ENCODE measurements around the gene SCYGR7. TPM values are rescaled to one million over a fixed set of nuclear protein-coding genes. Genes with fewer than 3 reads are reported as not detected.
"Not testable (repeated sequence)": the region's sequence is repeated elsewhere in the genome, so short reads cannot be mapped to it uniquely, and the experiment has no call there.

The SCYGR7 gene
- not detected in 2 replicates for total RNA-seq (2014; rRNA removed; shearing (Covaris generic))

GRCh38 chr2:227728035-227728434 lies at the start of gene SCYGR7:
TSS of gene SCYGR7 (plus strand) at chr2:227728335. CDS start at chr2:227728335, 0 bp downstream.
- DNase-seq (ENCODE audit: low spot score), result no peak

- DNase-seq (ENCODE audit: low spot score), result no peak
These were observed 43.9 kb upstream of the SCYGR7 start for GRCh38 chr2:227684258-227684657.

GRCh38 chr2:227687189-227687588 lies 40.9 kb upstream of the SCYGR7 start:
- no peak for DNase-seq (ENCODE audit: low spot score)

GRCh38 chr2:227696990-227697679 lies 31.0 kb upstream of the SCYGR7 start:
- no peak for DNase-seq (ENCODE audit: low spot score)

- peak; percentile 19 for DNase-seq (ENCODE audit: low spot score)
These were observed 26.6 kb upstream of the SCYGR7 start for GRCh38 chr2:227701556-227701955.

GRCh38 chr2:227703280-227703732 lies 24.8 kb upstream of the SCYGR7 start:
- DNase-seq (ENCODE audit: low spot score), result peak; percentile 40

GRCh38 chr2:227703961-227704360 lies 24.2 kb upstream of the SCYGR7 start:
- peak; percentile 57 for DNase-seq (ENCODE audit: low spot score)

GRCh38 chr2:227706859-227707258 lies 21.3 kb upstream of the SCYGR7 start:
- no peak for DNase-seq (ENCODE audit: low spot score)

GRCh38 chr2:227707390-227707789 lies 20.7 kb upstream of the SCYGR7 start:
- DNase-seq (ENCODE audit: low spot score), result no peak

- DNase-seq (ENCODE audit: low spot score), result no peak
These were observed 17.1 kb upstream of the SCYGR7 start for GRCh38 chr2:227710986-227711385.

- no peak for DNase-seq (ENCODE audit: low spot score)
These were observed 14.8 kb upstream of the SCYGR7 start for GRCh38 chr2:227713291-227713690.

GRCh38 chr2:227716501-227716900 lies 11.6 kb upstream of the SCYGR7 start:
- DNase-seq (ENCODE audit: low spot score), result no peak

GRCh38 chr2:227717687-227718567 lies 10.2 kb upstream of the SCYGR7 start, which contains the start of gene SLC19A3:
TSS of gene SLC19A3 (minus strand) at chr2:227718028. CDS start at chr2:227702318, 15,710 bp downstream.
- peak; percentile 59 for DNase-seq (ENCODE audit: low spot score)

GRCh38 chr2:227719641-227720040 lies 8.5 kb upstream of the SCYGR7 start:
- DNase-seq (ENCODE audit: low spot score), result no peak

- no peak for DNase-seq (ENCODE audit: low spot score)
These were observed 7.5 kb upstream of the SCYGR7 start for GRCh38 chr2:227720680-227721079.

- DNase-seq (ENCODE audit: low spot score), result not testable (repeated sequence)
These were observed 5.3 kb upstream of the SCYGR7 start for GRCh38 chr2:227722821-227723220.

- no peak for DNase-seq (ENCODE audit: low spot score)
These were observed 3.6 kb upstream of the SCYGR7 start, which contains the start of gene SCYGR6 for GRCh38 chr2:227724394-227725039. TSS of gene SCYGR6 (minus strand) at chr2:227724757. CDS start at chr2:227724757, 0 bp downstream.

GRCh38 chr2:227739351-227739750 lies 11.2 kb downstream of the SCYGR7 start:
- DNase-seq (ENCODE audit: low spot score), result no peak

- DNase-seq (ENCODE audit: low spot score), result not testable (repeated sequence)
These were observed 12.6 kb downstream of the SCYGR7 start for GRCh38 chr2:227740705-227741104.

- no peak for DNase-seq (ENCODE audit: low spot score)
These were observed 17.5 kb downstream of the SCYGR7 start, which contains the start of gene SCYGR8 for GRCh38 chr2:227745594-227745993. TSS of gene SCYGR8 (plus strand) at chr2:227745894. CDS start at chr2:227745894, 0 bp downstream.

GRCh38 chr2:227748079-227748478 lies 19.9 kb downstream of the SCYGR7 start:
- no peak for DNase-seq (ENCODE audit: low spot score)

- not testable (repeated sequence) for DNase-seq (ENCODE audit: low spot score)
These were observed 28.1 kb downstream of the SCYGR7 start for GRCh38 chr2:227756261-227756660.

Measured in A172 (cell line).